Muscle layer of duodenum (tissue), 2 donors: Measurements from ENCODE around the gene EDC3.
"Not testable (repeated sequence)": the region's sequence is repeated elsewhere in the genome, so short reads cannot be mapped to it uniquely, and the experiment has no call there.

Experiments
- H3K27ac ChIP-seq: one replicate; pipeline ENCODE4 v1.7.0; 2013; ENCODE audit warnings: mild to moderate bottlenecking, low read length
- H3K27me3 ChIP-seq: one replicate; pipeline ENCODE4 v1.7.0; 2013; ENCODE audit warnings: low read depth, mild to moderate bottlenecking, control low read depth, low read length
- H3K36me3 ChIP-seq, 2 donors: one replicate each; pipeline ENCODE4 v1.7.0; 2013; ENCODE audit warnings: low read length in 2 of 2, control low read depth in 1 of 2, mild to moderate bottlenecking in 1 of 2; ENCODE audit not compliant: insufficient read depth in 2 of 2, control insufficient read depth in 1 of 2
- H3K4me1 ChIP-seq, 2 donors: one replicate each; pipeline ENCODE4 v1.7.0; 2013; ENCODE audit warnings: low read length in 2 of 2, mild to moderate bottlenecking in 2 of 2, control low read depth in 1 of 2, moderate library complexity in 1 of 2; ENCODE audit not compliant: insufficient read depth in 2 of 2, control insufficient read depth in 1 of 2
- H3K4me3 ChIP-seq, 2 donors: one replicate each; pipeline ENCODE4 v1.7.0; 2013; ENCODE audit warnings: low read length in 2 of 2, low read depth in 1 of 2, mild to moderate bottlenecking in 1 of 2
- H3K9me3 ChIP-seq, 2 donors: one replicate each; pipeline ENCODE4 v1.7.0; 2013; ENCODE audit warnings: low read length in 2 of 2, control low read depth in 1 of 2, mild to moderate bottlenecking in 1 of 2; ENCODE audit not compliant: control insufficient read depth in 1 of 2
- donor health status: healthy.

Gene EDC3

GRCh38 chr15:74664028-74664616, 31.7 kb downstream of the EDC3 start:
- H3K4me1 ChIP-seq: peaks cover 5 to 18% of the 10 kb centered on the region in 2 donors
- H3K9me3 ChIP-seq: no peaks in the 10 kb centered on the region
- H3K4me3 ChIP-seq: no peak overlapping the region
- no peak overlapping the region for H3K27ac ChIP-seq
- no peaks in the 10 kb centered on the region for H3K27me3 ChIP-seq
- H3K36me3 ChIP-seq: peaks cover 0 to 5% of the 10 kb centered on the region in 2 donors

GRCh38 chr15:74663303-74664027, 32.4 kb downstream of the EDC3 start:
- Histone ChIP-seq H3K36me3 (peaks cover 0 to 5% of the 10 kb centered on the region in 2 donors), H3K27ac (no peak overlapping the region), H3K4me1 (peaks cover 5 to 18% of the 10 kb centered on the region in 2 donors), H3K9me3 (no peaks in the 10 kb centered on the region), H3K27me3 (no peaks in the 10 kb centered on the region), H3K4me3 (no peak overlapping the region)

GRCh38 chr15:74662064-74662860, 33.6 kb downstream of the EDC3 start:
- no peaks in the 10 kb centered on the region for H3K27me3 ChIP-seq
- no peaks in the 10 kb centered on the region for H3K36me3 ChIP-seq
- H3K4me1 ChIP-seq: peaks cover 5 to 18% of the 10 kb centered on the region in 2 donors
- no peak overlapping the region for H3K4me3 ChIP-seq
- no peaks in the 10 kb centered on the region for H3K9me3 ChIP-seq
- no peak overlapping the region for H3K27ac ChIP-seq

- H3K27me3 ChIP-seq, H3K9me3 ChIP-seq, H3K36me3 ChIP-seq, H3K4me3 ChIP-seq, H3K27ac ChIP-seq: not testable (repeated sequence)
- H3K4me1 ChIP-seq: peaks cover 5 to 18% of the 10 kb centered on the region in 2 donors
These were observed 34.5 kb downstream of the EDC3 start for GRCh38 chr15:74661280-74661679.

GRCh38 chr15:74657846-74658245, 38.0 kb downstream of the EDC3 start:
- H3K4me1 ChIP-seq: peaks cover 0 to 21% of the 10 kb centered on the region in 2 donors
- H3K4me3 ChIP-seq: no peak overlapping the region
- H3K9me3 ChIP-seq: no peaks in the 10 kb centered on the region
- H3K27me3 ChIP-seq: no peaks in the 10 kb centered on the region
- peaks cover 0 to 7% of the 10 kb centered on the region in 2 donors for H3K36me3 ChIP-seq
- H3K27ac ChIP-seq: no peak overlapping the region

GRCh38 chr15:74656935-74657535, 38.8 kb downstream of the EDC3 start:
- H3K4me1 ChIP-seq: peaks cover 0 to 21% of the 10 kb centered on the region in 2 donors
- no peak overlapping the region for H3K27ac ChIP-seq
- no peak overlapping the region for H3K4me3 ChIP-seq
- peaks cover 0 to 7% of the 10 kb centered on the region in 2 donors for H3K36me3 ChIP-seq
- no peaks in the 10 kb centered on the region for H3K9me3 ChIP-seq
- no peaks in the 10 kb centered on the region for H3K27me3 ChIP-seq

GRCh38 chr15:74655424-74655823, 40.4 kb downstream of the EDC3 start:
- Histone ChIP-seq H3K9me3 (no peaks in the 10 kb centered on the region), H3K36me3 (peaks cover 0 to 7% of the 10 kb centered on the region in 2 donors), H3K27me3 (no peaks in the 10 kb centered on the region), H3K4me3 (no peak overlapping the region), H3K27ac (no peak overlapping the region), H3K4me1 (peaks cover 0 to 29% of the 10 kb centered on the region in 2 donors)

GRCh38 chr15:74653426-74654102, 42.3 kb downstream of the EDC3 start:
- no peak overlapping the region for H3K4me3 ChIP-seq
- no peak overlapping the region for H3K27ac ChIP-seq
- H3K9me3 ChIP-seq: no peaks in the 10 kb centered on the region
- peaks cover 0 to 7% of the 10 kb centered on the region in 2 donors for H3K36me3 ChIP-seq
- no peaks in the 10 kb centered on the region for H3K27me3 ChIP-seq
- H3K4me1 ChIP-seq: peaks cover 0 to 29% of the 10 kb centered on the region in 2 donors

GRCh38 chr15:74651242-74651741, 44.5 kb downstream of the EDC3 start:
- Histone ChIP-seq H3K27ac (no peak overlapping the region), H3K27me3 (no peaks in the 10 kb centered on the region), H3K36me3 (peaks cover 0 to 7% of the 10 kb centered on the region in 2 donors), H3K4me1 (peaks cover 0 to 29% of the 10 kb centered on the region in 2 donors), H3K4me3 (no peak overlapping the region), H3K9me3 (no peaks in the 10 kb centered on the region)

- no peak overlapping the region for H3K27ac ChIP-seq
- no peaks in the 10 kb centered on the region for H3K36me3 ChIP-seq
- peaks cover 0 to 12% of the 10 kb centered on the region in 2 donors for H3K4me1 ChIP-seq
- H3K9me3 ChIP-seq: no peaks in the 10 kb centered on the region
- no peaks in the 10 kb centered on the region for H3K27me3 ChIP-seq
- no peak overlapping the region for H3K4me3 ChIP-seq
These were observed 47.6 kb downstream of the EDC3 start for GRCh38 chr15:74648051-74648842.
